OCI-LY7 (cell line): ENCODE results near the gene VEGFC. TPM values are rescaled to one million over a fixed set of nuclear protein-coding genes. Genes with fewer than 3 reads are reported as not detected.

ENCODE experiments used
- BruUV-seq: library from RNA; stranded (reverse); fragments of 400-500 nt; replicated peaks from 2 replicates; lab custom pipeline; 2021; lab: Mats Ljungman, UMichigan
- CTCF ChIA-PET: fragments of 300-600 bp; sonication (Branson Sonifier 250); formaldehyde crosslinking; loops from one replicate; lab custom pipeline; 2022; ENCODE audit warnings: antibody characterized with exemption; ENCODE audit not compliant: unreplicated experiment; lab: Charles Lee
- POLR2A ChIA-PET: fragments of 300-600 bp; sonication (Branson Sonifier 250); formaldehyde crosslinking; loops from one replicate; lab custom pipeline; 2022; ENCODE audit warnings: antibody characterized with exemption; lab: Charles Lee
- DNase-seq: peaks from one replicate; pipeline ENCODE4 v3.0.0-alpha.2; 2015; ENCODE audit warnings: low spot score
- H2AFZ ChIP-seq: fragments of 200-600 bp; sonication (generic), shearing (Covaris generic); 2 replicates; pipeline ENCODE4 v1.6.1; 2014; ENCODE audit warnings: mild to moderate bottlenecking, antibody characterized with exemption, low read length, moderate library complexity
- H3K27ac ChIP-seq: fragments of 200-600 bp; sonication (generic); 2 replicates; pipeline ENCODE4 v1.5.1; 2014; ENCODE audit warnings: mixed run types, low read depth, mild to moderate bottlenecking, moderate library complexity, low read length, inconsistent platforms; ENCODE audit not compliant: poor library complexity, severe bottlenecking
- H3K36me3 ChIP-seq: fragments of 200-600 bp; sonication (generic); 2 replicates; pipeline ENCODE4 v1.6.1; 2014; ENCODE audit warnings: mild to moderate bottlenecking, antibody characterized with exemption, low read length, moderate library complexity, mixed read lengths; ENCODE audit not compliant: insufficient read depth
- H3K4me1 ChIP-seq: fragments of 200-600 bp; sonication (generic); 2 replicates; pipeline ENCODE4 v1.5.1; 2014; ENCODE audit warnings: mild to moderate bottlenecking, low read length; ENCODE audit not compliant: insufficient read depth, poor library complexity, severe bottlenecking
- H3K4me2 ChIP-seq: fragments of 200-600 bp; sonication (generic); 2 replicates; pipeline ENCODE4 v1.6.1; 2014; ENCODE audit warnings: mild to moderate bottlenecking, low read length
- H3K4me3 ChIP-seq: fragments of 200-600 bp; sonication (generic); 2 replicates; pipeline ENCODE4 v1.5.1; 2014; ENCODE audit warnings: mild to moderate bottlenecking, low read depth, low read length; ENCODE audit not compliant: poor library complexity, severe bottlenecking
- H3K79me2 ChIP-seq: fragments of 200-600 bp; sonication (generic); 2 replicates; pipeline ENCODE4 v1.6.1; 2016; ENCODE audit warnings: low read depth, mild to moderate bottlenecking, low read length, moderate library complexity, mixed read lengths; ENCODE audit not compliant: insufficient read depth
- H3K9me2 ChIP-seq: fragments of 200-600 bp; sonication (generic); 2 replicates; pipeline ENCODE4 v1.6.1; 2016; ENCODE audit warnings: mild to moderate bottlenecking, low read length, mixed read lengths; ENCODE audit not compliant: insufficient read depth
- H3K9me3 ChIP-seq: fragments of 200-600 bp; sonication (generic); 2 replicates; pipeline ENCODE4 v1.6.1; 2014; ENCODE audit warnings: mild to moderate bottlenecking, mixed run types, low read length, mixed read lengths
- H4K20me1 ChIP-seq: fragments of 200-600 bp; sonication (generic); 2 replicates; pipeline ENCODE4 v1.6.1; 2014; ENCODE audit warnings: mild to moderate bottlenecking, antibody characterized with exemption, low read length, moderate library complexity, mixed read lengths; ENCODE audit not compliant: insufficient read depth
- EZH2phosphoT487 ChIP-seq: fragments of 200-600 bp; sonication (generic); IDR thresholded peaks from 2 replicates; pipeline ENCODE4 v1.6.1; 2018; ENCODE audit warnings: low read depth, borderline replicate concordance, mild to moderate bottlenecking, mixed run types, antibody characterized with exemption, low read length, moderate library complexity, mixed read lengths
- intact Hi-C: fragments of 100-400 bp; cut with micrococcal nuclease; formaldehyde crosslinking; loops from one replicate; pipeline ENCODE4 v1.10.0; 2022; ENCODE audit not compliant: unreplicated experiment
- total RNA-seq, 2 experiments: library from RNA; depleted of rRNA in 1 of 2; stranded (reverse); fragments of >200 nt in 1 of 2; shearing (Covaris generic) in 1 of 2; gene quantifications; 2 replicates each; pipeline ENCODE4 v1.2.3, GENCODE V29; 2014 to 2022
- TF ChIP-seq, protein P1 (sequence below): fragments of 200-600 bp; sonication (generic); conservative IDR thresholded peaks from 2 replicates; pipeline ENCODE4 v1.5.1; 2014; ENCODE audit warnings: mild to moderate bottlenecking, antibody characterized with exemption, low read length, moderate library complexity, mixed read lengths

The VEGFC gene
- total RNA-seq, 2 experiments from 2014 or later = not detected

DNA sequence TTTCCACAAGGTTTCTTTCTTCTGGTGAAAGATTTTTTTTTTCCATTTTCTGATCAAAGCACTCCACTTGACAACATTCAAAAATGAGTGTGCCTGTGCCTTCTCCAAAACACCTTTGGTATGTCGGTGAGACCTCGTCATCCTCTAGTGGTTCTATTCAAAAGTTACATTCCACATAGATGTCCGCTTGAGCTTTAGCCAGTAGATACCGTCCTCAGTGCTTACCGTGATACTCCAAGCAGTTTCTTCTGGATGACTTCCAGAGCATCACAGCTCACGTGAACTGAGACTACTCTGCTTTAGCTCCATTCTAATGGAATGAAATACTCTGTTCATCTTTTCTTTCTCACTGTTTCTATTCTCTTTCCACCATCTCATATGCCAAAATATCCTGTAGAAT lies 38.2 kb upstream of the VEGFC start:
- Histone ChIP-seq H3K79me2 (no peaks in the 10 kb centered on the region), H3K4me1 (no peaks in the 10 kb centered on the region), H3K9me2 (no peaks in the 10 kb centered on the region), H3K36me3 (no peaks in the 10 kb centered on the region), H3K9me3 (no peaks in the 10 kb centered on the region), H3K27ac (no peak overlapping the region), H3K4me2 (no peak overlapping the region), H4K20me1 (no peaks in the 10 kb centered on the region), H3K4me3 (no peak overlapping the region), H2AFZ (no peak overlapping the region)
- ChIA-PET CTCF (no interaction called here), POLR2A (no interaction called here)
- BruUV-seq = no TSS peak
- no peak for DNase-seq
- intact Hi-C loops = no loop called here
- TF ChIP-seq, protein P1, sequence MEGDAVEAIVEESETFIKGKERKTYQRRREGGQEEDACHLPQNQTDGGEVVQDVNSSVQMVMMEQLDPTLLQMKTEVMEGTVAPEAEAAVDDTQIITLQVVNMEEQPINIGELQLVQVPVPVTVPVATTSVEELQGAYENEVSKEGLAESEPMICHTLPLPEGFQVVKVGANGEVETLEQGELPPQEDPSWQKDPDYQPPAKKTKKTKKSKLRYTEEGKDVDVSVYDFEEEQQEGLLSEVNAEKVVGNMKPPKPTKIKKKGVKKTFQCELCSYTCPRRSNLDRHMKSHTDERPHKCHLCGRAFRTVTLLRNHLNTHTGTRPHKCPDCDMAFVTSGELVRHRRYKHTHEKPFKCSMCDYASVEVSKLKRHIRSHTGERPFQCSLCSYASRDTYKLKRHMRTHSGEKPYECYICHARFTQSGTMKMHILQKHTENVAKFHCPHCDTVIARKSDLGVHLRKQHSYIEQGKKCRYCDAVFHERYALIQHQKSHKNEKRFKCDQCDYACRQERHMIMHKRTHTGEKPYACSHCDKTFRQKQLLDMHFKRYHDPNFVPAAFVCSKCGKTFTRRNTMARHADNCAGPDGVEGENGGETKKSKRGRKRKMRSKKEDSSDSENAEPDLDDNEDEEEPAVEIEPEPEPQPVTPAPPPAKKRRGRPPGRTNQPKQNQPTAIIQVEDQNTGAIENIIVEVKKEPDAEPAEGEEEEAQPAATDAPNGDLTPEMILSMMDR = no peak
- TF ChIP-seq EZH2phosphoT487 = no peak

DNA sequence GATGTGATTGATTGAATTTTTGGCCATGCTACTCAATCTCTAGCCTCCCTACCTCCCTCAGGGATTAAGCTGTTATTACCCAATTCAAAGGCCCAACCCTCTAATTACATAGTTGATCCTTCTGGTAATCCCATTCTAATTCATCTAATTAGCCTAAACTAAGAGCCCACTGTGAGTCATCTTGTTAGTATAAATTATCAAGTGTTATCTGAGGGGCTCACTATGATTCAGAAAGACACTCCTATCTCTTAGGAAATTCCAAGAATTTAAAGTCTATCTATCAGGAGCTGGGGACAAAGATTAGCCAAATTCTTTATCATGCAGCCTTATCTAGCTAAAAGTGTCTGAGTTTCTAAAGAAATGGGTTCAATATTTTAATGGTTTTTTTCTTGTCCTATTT lies 32.9 kb upstream of the VEGFC start:
- TF ChIP-seq, protein P1 = no peak
- no peak for TF ChIP-seq EZH2phosphoT487
- H3K27ac ChIP-seq = no peak overlapping the region
- H3K4me2 ChIP-seq = no peak overlapping the region
- POLR2A ChIA-PET = interaction anchor here (0.7 to 0.8 kb wide), 2 partner anchors 73 to 113 kb away, joined by 3 read pairs; no protein-coding TSS in a partner anchor
- H3K4me1 ChIP-seq = no peaks in the 10 kb centered on the region
- no peaks in the 10 kb centered on the region for H4K20me1 ChIP-seq
- no TSS peak for BruUV-seq
- no peak for DNase-seq
- intact Hi-C loops = no loop called here
- no peak overlapping the region for H2AFZ ChIP-seq
- H3K36me3 ChIP-seq = no peaks in the 10 kb centered on the region
- no peaks in the 10 kb centered on the region for H3K9me3 ChIP-seq
- CTCF ChIA-PET = no interaction called here
- H3K9me2 ChIP-seq = no peaks in the 10 kb centered on the region
- no peaks in the 10 kb centered on the region for H3K79me2 ChIP-seq
- no peak overlapping the region for H3K4me3 ChIP-seq

DNA sequence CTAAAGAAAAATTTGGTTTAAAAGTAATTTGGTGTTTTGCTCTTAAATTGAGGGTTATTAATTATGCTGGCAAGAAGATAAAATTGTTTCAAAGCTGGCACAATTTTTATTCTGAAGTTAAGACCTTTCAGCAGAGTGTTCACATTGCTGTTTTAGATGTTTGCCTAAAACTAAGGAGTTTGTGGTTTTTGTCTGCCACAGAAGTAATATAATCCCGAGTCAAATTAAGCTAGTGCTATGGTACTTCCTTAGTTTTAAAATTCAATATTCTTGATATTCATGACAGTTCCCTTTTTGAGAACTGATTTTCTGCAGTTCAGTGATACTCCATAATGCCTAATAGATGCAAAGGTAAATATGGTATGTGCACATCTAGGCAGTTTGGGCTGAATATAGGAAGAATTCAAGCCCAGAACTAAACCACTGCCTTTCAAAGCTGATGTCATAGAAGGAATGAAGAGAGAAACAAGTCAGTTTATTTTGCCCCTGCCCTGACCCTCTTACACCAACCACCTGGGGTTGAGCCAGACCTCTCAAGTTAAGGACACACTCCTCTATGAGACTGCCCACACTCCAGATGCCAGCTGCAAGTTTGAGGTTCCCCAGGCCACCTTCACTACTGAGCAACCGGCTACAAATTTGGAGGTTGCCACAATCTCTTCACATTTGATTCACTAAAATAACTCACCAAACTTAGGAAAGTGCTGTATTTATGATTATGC lies 32.1 kb upstream of the VEGFC start:
- no peak overlapping the region for H3K4me3 ChIP-seq
- H4K20me1 ChIP-seq = no peaks in the 10 kb centered on the region
- H3K27ac ChIP-seq = no peak overlapping the region
- CTCF ChIA-PET = no interaction called here
- H3K4me2 ChIP-seq = no peak overlapping the region
- no peak for DNase-seq
- POLR2A ChIA-PET = interaction anchor here (0.6 to 0.7 kb wide), 3 partner anchors 112 to 502 kb away, joined by 3 to 5 read pairs (median 3); no protein-coding TSS in a partner anchor
- no peaks in the 10 kb centered on the region for H3K9me3 ChIP-seq
- H3K36me3 ChIP-seq = no peaks in the 10 kb centered on the region
- H3K79me2 ChIP-seq = no peaks in the 10 kb centered on the region
- H3K4me1 ChIP-seq = no peaks in the 10 kb centered on the region
- no TSS peak for BruUV-seq
- TF ChIP-seq, protein P1 = no peak
- TF ChIP-seq EZH2phosphoT487 = no peak
- H2AFZ ChIP-seq = no peak overlapping the region
- no peaks in the 10 kb centered on the region for H3K9me2 ChIP-seq
- intact Hi-C loops = no loop called here
